Dermis blood vessel endothelial cell (primary cell): ENCODE measurements around the gene NETO2. TPM values are rescaled to one million over a fixed set of nuclear protein-coding genes. Genes with fewer than 3 reads are reported as not detected.
"Not testable (repeated sequence)": the region's sequence is repeated elsewhere in the genome, so short reads cannot be mapped to it uniquely, and the experiment has no call there.

Experiments
- DNase-seq: peaks from one replicate; pipeline ENCODE4 v3.0.0; 2010
- total RNA-seq: library from RNA; depleted of rRNA; stranded (reverse); fragments of >200 nt; gene quantifications from 2 replicates; pipeline ENCODE4 v1.2.3, GENCODE V29; 2014

The NETO2 gene
- total RNA-seq, 1 donor from 2014 or later = 16.7 TPM

DNA sequence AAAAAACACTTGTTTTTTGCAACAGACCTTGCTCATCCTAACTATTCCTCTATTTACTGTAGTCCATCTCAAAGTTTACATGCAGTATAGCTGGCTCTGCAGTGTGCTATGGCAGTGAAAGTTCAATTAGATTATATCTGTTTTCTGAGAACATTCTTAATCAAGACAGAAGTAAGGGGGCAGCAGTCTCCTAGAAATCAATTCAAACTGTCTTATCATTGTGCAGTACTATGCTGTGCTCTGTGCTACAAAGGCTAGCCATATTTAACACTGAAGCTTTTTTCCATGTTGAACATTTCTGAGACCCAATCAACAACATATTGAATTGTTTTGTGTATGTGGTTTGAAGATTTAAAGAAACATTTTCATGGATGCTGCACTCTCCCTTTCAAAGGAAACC, 11.4 kb downstream of the NETO2 start:
- peak; percentile 46 for DNase-seq

DNA sequence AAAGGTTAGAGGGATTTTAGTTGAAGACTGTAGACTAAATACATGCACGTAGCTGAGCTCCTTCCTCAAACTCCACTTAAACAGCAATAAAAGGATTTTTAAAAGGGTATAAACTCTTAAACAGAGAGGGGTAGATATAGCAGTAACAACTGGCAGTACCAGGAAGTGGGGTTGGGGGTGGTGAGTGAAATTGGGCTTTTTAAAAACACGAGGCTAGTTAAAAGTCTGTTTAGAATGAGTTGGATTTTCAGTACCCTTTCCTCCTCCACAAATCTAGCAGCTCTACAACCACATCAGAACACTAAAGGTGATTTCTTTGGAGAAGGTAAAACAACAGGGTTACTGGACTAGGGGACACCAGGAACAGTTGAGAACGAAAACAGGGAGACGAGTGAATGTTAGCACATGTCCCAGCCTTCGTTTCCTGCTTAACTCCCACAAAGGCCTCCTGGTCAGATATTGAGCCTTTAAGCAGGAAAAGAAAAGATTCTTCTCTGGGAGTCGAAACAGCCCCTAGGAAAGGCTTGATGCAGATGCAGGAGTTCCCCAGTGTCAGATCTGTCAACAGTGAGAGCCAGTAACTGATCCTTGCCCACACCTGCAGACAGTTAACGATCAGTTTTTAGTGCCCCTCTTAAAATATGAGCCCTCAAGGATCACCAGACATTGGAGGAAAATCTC, 13.8 kb downstream of the NETO2 start:
- no peak for DNase-seq

DNA sequence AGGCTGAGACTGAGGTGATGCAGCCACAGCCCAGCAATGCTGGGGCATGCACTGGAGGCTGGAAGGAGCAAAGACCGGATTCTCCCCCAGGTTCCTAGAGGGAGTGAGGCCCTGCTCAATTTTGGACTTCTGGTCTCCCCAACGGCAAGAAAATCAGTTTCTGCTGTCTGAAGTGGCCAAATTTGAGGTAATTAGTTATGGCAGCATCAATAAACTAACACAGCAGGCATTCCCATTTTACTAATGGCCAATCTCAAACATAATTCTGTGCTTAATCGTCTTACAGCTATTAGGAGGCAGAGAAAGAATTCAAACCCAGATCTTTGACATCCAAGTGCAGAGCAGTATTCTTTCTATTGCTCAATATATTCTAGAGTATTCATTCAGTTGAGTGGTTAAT, 16.2 kb downstream of the NETO2 start:
- DNase-seq = no peak

DNA sequence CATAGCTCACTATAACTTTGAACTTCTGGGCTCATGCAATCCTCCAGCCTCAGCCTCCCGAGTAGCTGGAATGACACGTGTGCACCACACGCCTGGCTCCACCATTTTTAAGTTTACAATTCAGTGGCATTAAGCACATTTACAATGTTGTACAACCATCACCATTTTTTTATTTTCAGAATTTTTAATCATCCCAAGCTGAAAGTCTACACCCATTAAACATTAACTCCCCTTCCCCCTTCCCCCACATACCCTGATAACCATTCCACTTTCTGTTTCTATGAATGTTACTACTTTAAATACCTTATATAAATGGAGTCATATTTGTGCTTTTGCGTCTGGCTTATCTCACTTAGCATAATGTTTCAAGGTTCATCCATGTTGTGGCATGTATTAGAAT, 18.0 kb downstream of the NETO2 start:
- DNase-seq = no peak

DNA sequence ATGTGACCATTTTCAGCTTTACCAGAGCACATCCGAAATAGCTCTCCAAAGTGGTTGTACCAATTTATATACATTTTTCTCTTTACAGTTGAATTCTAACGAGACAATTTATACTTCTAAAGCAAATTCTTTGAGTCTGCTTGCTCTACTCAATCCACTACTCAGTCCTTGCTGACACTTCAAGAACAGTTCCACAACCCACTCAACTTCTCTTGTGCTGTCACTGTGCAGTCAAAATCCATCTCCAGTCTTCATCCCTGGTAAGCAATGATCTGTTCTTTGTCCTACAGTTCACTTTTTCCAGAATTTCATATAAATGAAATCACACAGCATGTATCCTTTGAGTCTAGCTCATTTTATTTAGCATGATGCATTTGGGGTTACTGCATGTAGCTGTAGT, 30.6 kb downstream of the NETO2 start:
- DNase-seq = no peak

DNA sequence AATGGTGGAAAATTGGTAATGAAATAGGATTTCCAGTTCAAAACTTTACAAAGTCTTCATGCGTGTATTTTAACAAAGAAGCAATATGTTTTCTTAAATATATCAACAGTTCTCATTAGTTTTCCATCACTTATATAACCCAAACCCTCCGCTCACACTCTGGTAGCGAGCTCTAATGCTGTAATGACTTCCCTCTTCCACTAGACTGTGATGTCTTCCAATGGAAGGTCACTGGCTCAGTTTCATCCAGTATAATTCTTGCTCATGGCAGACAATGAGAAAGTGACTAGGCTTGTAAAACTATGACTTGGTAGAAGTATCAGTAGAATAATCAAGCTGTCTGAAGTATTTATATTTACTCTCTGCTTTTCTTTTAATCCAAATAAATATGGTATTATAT, 32.8 kb downstream of the NETO2 start:
- DNase-seq = no peak

DNA sequence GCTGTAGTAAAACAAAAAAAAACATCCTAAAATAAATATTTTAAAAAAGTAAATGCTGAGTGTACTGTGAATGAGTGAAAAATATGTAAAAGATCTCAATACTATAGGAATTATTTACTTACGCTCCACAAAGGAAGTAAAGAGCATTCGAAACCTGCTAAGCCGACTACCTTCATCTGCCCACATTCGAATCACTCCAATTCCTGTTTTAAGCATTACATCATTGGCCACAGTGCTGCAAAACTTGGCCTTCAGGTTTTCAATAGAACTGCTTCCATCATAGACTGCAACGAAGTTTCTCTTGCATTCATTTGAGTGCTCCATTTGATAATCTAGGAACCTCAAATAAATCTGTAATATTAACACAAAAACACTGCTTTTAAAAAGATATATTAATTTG, 34.4 kb downstream of the NETO2 start:
- no peak for DNase-seq

DNA sequence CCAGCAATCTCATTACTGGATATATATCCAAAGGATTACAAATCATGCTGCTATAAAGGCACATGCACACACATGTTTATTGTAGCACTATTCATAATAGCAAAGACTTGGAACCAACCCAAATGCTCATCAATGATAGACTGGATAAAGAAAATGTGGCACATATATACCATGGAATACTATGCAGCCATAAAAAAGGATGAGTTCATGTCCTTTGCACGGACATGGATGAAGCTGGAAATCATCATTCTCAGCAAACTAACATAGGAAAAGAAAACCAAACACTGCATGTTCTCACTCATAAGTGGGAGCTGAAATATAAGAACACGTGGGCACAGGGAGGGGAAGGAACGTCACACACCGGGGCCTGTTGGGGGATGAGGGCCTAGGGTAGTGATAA, 40.8 kb downstream of the NETO2 start:
- not testable (repeated sequence) for DNase-seq

DNA sequence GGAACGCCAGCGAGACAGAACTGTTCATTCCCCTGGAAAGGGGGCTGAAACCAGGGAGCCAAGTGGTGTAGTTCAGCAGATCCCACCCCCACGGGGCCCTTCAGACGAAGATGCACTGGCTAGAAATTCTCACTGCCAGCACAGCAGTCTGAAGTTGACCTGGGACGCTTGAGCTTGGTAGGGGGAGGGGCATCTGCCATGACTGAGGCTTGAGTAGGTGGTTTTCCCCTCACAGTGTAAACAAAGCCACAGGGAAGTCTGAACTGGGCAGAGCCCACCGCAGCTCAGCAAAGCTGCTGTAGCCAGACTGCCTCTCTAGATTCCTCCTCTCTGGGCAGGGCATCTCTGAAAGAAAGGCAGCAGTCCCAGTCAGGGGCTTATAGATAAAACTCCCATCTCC, 46.6 kb downstream of the NETO2 start:
- DNase-seq = not testable (repeated sequence)

DNA sequence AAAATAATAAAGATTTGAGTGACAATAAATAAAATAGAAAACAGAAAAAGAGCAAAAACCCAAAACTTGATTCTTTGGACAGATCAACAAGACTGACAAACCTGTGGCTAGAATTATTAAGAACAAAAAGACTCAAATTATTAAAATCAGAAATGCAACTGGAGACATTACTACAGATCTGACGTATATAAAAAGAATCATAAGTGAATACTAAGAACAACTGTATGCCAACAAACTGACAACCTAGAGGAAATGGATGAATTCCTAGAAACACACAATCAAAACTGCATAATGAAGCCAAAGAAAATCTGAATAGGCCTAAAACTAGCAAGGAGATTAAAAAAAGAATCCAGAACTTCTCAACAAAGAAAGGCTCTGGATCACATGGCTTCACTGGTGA, 47.4 kb downstream of the NETO2 start:
- no peak for DNase-seq

DNA sequence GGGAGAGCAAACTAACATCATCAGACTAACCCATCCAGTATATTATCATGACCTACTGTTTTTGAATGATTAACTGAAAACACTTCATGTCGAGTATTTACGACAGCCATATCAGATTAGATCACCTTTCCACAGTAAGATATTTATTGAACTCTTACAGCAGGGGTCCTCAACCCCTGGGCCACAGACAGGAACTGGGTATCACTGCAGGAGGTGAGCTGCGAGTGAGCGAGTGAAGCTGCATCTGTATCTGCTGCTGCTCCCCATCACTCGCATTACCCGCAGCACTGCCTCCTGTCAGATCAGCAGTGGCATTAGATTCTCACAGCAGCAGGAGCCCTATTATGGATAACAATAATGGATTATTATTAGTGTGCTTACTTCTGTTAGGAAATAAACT, 59.5 kb downstream of the NETO2 start:
- DNase-seq = no peak

DNA sequence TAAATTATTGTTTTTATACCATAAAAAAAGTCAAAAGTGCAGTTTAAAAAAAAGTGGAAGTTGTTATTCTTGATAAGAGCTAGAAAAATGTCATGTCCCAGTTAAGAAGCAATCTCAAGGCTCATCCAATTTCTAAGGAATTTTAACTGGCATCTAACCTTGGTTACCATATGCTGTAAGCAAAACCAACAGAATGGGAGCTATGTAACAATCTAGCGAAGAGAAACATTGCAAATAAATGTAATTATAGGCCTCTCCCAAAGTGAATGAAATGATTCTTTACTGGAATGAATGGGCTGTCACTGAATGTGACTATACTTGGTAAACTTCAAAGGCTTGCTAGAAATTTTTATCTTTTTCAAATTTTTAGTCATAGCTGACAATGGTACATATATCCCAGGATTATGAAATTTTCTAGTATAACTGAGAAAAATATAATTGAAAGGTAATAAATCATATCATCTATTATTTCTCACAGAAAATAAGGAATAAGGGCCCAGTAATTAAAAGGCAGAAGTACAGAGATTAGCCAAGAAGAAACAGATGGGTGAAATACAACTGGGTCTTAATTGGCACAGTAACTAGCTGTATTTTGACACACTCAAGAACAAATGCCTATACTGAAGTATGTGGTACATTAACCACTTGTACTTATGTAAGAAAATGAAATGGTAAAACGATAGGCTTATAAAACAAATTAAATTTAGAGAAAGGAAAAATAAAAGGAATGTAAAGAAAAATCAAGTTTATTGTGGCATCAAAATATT, 61.5 kb downstream of the NETO2 start:
- DNase-seq = no peak

DNA sequence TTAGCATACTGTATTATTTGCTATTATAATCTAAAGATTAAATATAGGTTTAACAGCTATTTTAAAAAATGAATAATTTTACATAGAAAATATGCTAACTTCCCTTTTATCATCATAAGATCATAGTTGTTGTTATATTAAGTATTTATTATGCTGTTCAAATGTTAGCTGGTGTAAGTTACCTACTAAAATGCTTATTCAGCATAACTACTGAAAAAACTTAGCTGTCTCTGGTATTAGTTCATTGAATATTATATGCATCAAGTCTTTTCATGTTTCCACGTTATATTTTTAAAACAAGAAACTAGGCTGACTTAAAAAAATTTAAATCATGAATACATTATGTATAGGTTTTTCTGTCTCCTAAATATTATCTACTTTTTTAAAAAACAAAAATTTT, 62.6 kb downstream of the NETO2 start:
- no peak for DNase-seq

DNA sequence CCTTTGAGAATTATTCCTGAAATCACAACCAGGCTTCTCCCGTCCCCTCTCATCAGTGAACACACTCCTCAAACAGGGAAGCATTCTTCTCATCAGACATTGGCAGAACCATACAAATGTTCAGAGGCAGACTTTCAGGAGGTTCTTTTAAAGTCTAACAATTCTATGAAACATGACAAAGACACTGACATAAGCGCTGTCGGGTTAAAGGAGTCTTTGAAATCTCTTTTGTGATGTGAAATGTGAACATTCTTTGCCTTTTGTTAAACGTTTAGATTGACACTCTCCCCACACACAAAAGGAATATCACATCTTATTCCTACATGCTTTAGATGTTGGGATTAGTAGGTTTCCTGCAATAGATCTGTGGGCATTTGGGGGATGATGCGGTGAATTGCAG, 63.9 kb downstream of the NETO2 start:
- no peak for DNase-seq

DNA sequence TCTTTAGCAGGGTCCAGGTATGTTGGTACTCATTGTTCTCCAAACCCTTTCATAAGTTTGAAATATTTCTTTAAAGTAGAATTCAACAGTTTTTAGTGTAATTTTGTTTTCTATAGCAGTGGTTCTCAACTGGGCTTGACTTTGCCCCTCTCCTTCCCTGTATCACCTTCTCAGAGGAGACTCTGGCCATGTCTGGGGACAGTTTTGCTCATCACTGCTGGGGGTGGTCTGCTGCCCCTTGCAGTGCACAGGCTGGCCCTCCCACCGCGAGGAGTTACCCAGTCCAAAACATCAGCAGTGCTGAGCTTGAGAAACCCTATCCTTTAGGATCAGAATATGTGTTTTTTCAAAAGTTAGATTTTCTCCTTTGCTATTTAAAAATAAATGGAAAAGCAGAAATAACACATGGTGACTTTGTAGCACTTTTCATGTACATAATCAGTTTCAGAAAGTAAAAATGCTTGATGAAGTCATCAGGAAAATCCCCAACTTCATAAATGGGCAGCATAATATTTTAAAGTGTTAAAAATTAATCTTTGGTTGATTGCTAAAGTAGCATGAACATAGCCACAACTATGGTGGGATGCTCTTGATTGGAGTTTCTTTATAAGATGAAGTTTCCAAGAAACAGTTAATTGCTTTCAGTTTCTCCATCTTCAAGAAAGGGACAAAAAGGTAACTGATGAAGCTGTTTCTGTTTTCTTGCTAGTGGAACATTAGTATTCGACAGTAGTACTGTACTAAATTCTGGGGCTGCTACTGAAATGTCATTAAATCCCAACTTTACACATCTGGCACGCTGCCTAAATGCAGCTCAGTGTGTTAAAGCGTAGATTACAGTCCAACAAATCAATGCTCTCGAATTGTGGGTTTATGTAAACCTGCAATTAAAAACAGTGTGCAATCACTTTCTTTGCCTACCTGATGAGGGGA, 70.3 kb downstream of the NETO2 start:
- DNase-seq = no peak

DNA sequence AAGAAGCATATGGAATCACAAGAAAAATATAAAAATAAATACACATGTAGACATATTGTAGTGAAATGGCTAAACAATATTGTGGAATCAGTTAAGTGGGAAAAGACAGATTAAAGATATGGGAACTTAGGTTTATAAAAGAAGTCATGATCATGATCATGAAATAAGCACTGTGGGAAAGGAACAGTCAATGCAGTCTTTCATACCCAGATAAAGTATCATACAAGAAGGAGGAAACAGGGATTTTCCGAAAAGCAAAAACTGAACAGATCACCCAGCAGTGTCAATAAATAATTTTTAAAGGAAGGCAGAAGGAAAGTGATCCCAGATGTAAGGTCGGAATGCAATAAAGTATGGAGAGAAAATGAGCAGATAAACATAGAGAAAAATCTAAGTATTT, 71.6 kb downstream of the NETO2 start:
- DNase-seq = no peak

DNA sequence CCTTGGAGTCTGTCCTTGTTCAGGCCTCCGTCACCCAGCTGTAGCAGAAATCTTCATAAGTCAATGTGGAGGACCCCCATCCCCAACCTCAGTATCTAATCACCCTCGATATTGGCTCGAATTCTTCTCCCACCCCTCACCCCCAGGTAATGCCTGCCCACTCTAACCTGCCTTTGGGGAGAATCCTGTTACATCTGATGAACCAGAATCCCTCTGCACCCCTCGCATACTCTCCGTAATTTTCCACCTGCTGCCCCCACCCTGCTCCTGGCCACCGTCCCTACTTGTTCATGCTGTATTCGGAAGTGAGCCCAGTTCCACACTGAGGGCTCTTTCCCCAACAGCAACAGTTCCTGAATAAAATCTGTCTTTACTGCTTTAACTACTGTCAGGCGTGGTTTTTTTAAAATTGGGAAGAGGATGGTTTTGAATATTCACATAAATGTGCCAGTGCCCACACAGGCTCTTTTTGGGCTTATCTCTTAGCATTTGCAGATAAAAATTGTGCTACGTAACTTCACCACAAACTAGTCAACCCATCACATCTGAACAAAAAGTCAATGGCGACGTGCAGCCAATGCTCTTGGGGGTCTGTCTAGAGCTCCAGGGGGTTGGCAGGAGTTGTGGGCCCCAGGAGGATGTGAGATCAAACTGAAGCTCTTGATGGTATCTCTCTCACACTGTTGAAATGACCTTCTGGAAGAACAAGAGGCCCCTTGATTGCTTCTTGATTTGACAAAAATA, 73.7 kb downstream of the NETO2 start:
- no peak for DNase-seq

DNA sequence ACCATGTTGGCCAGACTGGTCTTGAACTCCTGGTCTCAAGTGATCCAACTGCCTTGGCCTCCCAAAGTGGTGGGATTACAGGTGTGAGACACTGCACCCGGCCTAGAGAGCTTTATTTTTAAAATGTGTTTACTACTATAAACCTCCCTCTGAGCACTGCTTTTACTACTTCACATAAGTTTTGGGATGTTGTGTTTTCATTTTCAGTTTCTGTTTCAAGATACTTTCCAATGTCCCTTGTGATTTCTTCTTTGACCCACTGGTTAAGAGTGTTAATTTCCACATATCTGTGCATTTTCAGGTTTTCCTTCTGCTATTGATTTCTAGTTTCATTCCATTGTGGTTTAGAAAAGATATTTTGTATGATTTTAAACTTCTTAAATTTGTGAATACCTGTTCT, 74.4 kb downstream of the NETO2 start:
- DNase-seq = no peak

DNA sequence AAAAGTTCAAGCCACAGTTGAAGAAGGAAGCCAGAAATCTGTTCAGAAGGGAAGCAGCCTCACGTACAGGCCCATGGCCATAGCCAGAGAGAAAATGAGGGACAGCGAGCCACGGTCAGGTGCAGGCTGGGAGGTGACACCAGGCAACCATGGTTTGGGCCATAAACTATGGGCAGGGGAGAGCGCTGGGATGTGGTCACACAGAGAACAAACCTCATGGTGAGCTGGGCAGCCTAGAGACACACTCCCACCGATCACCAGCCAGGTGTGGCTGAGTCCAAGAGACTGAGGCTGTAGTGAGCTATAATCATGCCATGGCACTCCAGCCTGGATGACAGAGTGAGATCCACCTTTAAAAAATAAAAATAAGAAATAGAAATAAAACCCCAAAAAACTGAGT, 76.5 kb downstream of the NETO2 start:
- DNase-seq = no peak

DNA sequence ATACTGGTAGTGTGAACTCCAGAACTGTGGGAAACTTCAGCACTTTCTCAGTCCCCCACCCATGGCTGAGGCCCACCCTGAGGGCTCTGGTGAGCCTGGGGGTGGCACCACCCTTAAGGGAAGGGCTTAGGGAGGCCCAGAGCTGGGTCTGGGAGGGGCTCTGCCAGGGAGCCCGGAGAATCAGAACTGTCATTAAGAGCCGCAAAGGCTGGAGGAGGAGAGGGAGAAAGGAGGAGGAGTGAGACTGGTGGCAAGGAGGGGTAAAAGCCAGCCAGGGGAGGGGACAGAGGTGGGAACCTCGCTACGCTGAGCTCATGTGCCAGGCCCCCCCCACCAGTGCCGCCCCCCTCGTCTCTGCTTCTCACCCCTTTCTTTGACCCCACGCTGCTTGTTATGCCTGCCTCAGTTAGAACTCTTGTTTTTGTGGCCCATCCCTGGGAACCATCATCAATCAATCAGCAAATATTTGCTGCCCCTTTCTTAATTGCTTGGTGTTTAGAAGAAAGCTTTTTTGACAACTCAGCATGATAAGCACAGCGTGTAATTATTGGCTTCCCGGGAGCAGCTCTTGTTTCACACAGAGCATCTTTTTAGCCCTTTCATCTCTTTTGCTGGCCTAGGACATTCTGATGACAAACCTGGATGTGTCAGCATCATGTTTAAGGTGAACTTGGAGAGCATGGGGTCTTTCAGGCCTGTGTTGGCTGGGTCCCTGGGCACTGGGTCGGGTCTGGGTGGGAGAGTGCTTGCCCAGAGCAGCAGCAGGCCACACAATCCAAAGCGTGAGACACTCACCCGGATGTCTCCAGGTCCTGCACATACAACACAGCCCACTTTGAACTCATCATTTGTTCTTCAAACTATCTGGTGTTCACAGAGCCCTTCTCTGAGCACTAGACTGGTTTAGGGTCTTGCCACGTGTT, 77.7 kb downstream of the NETO2 start:
- no peak for DNase-seq

DNA sequence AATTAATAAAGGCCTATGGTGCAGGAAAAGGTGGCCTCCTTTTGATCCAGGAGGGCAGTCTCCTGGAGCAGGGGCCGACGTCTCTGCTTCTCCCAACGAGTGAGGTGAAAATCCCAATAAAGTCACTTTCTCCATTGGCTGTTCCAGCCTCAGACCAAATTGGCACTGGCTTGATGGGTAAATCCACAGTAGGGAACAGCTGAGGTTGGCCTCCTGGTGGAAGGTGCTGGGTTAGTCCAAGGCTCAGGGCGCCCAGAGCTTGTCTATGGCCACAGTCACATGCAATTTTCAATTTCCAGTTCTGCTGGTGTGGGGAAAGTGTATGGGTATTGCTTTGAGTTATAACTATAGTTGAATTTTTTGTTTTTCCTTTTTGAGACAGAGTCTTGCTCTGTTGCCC, 79.0 kb downstream of the NETO2 start:
- DNase-seq = no peak
